ENCODE data around the gene NFIA. TPM values are rescaled to one million over a fixed set of nuclear protein-coding genes. Genes with fewer than 3 reads are reported as not detected.

NFIA gene
- total and polyA plus RNA-seq, 10 of the 15 experiments (the other 5 are each of a cell fraction or from before 2014, with no cell fraction given): 0.10 to 0.16 TPM; not detected in 8

DNA sequence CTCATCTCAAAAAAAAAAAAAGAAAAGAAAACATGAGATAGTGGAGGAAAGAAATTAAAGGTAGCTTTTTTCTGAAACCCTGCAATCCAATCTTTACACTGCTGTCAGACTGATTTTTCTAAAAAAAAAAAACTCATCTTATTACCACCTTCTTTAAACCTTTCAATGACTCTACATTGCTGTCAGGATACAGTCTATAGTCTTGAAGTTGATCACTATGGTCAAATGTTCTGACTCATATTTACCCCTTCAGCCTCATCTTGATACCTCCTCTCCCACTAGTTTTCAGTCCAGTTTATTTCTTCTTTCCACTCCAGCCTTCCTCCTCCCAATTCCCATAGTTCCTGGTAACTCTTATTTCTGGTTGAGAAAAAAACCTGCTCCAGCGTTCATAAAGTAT, 17.7 kb upstream of the NFIA start:
- intact Hi-C loops (cut with micrococcal nuclease; ENCODE audit: unreplicated experiment): no loop called here
- H3K4me3 ChIP-seq: no peak overlapping the region
- ChIA-PET POLR2A (no interaction called here), CTCF (no interaction called here), SMC1A (ENCODE audit: uncharacterized antibody, unreplicated experiment) (interaction anchor here (0.9 kb wide), 1 partner anchor 54 kb away, joined by 3 read pairs; no protein-coding TSS in a partner anchor), RAD21 (ENCODE audit: unreplicated experiment) (no interaction called here)
- no TSS peak for BruUV-seq (replicated peaks)
- no peak overlapping the region for H3K9ac ChIP-seq (ENCODE audit: control insufficient read depth, insufficient read depth, low read length)
- no peaks in the 10 kb centered on the region for H3K79me2 ChIP-seq (ENCODE audit: control insufficient read depth, insufficient read depth, low read length)
- no peak overlapping the region for H3K4me2 ChIP-seq (ENCODE audit: control insufficient read depth, insufficient read depth)
- H3K9me3 ChIP-seq (replicated peaks; ENCODE audit: control insufficient read depth, insufficient read depth, low read length): no peaks in the 10 kb centered on the region
- 0% methylated on average over 1 of the region's 1 CpG for WGBS (ENCODE audit: insufficient coverage, insufficient replicate concordance, low lambda C conversion rate, missing lambda C conversion rate)
- H3K4me1 ChIP-seq (ENCODE audit: control insufficient read depth, insufficient read depth, low read length): no peaks in the 10 kb centered on the region
- no peak overlapping the region for H3K27ac ChIP-seq (ENCODE audit: control insufficient read depth, insufficient read depth)
- DNase-seq (ENCODE audit: low read depth, low spot score) (no peak), FAIRE-seq (no peak), ATAC-seq (no peak)
- no peaks in the 10 kb centered on the region for H3K27me3 ChIP-seq (replicated peaks in 1 of 2; ENCODE audit: control insufficient read depth in 2 of 2, insufficient read depth in 2 of 2, low read length in 1 of 2)
- in situ Hi-C loops (cut with MboI): no loop called here
- H3K36me3 ChIP-seq (ENCODE audit: control insufficient read depth in 2 of 2, insufficient read depth in 2 of 2, low read length in 1 of 2): no peaks in the 10 kb centered on the region
- no peaks in the 10 kb centered on the region for H4K20me1 ChIP-seq (ENCODE audit: control insufficient read depth, insufficient read depth)
- H2AFZ ChIP-seq (ENCODE audit: control insufficient read depth, low read depth, low read length): no peak overlapping the region
- no peak for TF ChIP-seq SREBF2 (IDR thresholded peaks at IDR 0.05; ENCODE audit: low read length)
- no peak for TF ChIP-seq KLF5 (IDR thresholded peaks at IDR 0.05; ENCODE audit: partially characterized antibody)
- TF ChIP-seq, protein P1, sequence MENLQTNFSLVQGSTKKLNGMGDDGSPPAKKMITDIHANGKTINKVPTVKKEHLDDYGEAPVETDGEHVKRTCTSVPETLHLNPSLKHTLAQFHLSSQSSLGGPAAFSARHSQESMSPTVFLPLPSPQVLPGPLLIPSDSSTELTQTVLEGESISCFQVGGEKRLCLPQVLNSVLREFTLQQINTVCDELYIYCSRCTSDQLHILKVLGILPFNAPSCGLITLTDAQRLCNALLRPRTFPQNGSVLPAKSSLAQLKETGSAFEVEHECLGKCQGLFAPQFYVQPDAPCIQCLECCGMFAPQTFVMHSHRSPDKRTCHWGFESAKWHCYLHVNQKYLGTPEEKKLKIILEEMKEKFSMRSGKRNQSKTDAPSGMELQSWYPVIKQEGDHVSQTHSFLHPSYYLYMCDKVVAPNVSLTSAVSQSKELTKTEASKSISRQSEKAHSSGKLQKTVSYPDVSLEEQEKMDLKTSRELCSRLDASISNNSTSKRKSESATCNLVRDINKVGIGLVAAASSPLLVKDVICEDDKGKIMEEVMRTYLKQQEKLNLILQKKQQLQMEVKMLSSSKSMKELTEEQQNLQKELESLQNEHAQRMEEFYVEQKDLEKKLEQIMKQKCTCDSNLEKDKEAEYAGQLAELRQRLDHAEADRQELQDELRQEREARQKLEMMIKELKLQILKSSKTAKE (IDR thresholded peaks at IDR 0.05; ENCODE audit: low read depth, poor library complexity, severe bottlenecking): no peak
- no peak for TF ChIP-seq WRNIP1 (IDR thresholded peaks at IDR 0.05; ENCODE audit: borderline replicate concordance, low read depth, low read length)
- TF ChIP-seq, protein P2, sequence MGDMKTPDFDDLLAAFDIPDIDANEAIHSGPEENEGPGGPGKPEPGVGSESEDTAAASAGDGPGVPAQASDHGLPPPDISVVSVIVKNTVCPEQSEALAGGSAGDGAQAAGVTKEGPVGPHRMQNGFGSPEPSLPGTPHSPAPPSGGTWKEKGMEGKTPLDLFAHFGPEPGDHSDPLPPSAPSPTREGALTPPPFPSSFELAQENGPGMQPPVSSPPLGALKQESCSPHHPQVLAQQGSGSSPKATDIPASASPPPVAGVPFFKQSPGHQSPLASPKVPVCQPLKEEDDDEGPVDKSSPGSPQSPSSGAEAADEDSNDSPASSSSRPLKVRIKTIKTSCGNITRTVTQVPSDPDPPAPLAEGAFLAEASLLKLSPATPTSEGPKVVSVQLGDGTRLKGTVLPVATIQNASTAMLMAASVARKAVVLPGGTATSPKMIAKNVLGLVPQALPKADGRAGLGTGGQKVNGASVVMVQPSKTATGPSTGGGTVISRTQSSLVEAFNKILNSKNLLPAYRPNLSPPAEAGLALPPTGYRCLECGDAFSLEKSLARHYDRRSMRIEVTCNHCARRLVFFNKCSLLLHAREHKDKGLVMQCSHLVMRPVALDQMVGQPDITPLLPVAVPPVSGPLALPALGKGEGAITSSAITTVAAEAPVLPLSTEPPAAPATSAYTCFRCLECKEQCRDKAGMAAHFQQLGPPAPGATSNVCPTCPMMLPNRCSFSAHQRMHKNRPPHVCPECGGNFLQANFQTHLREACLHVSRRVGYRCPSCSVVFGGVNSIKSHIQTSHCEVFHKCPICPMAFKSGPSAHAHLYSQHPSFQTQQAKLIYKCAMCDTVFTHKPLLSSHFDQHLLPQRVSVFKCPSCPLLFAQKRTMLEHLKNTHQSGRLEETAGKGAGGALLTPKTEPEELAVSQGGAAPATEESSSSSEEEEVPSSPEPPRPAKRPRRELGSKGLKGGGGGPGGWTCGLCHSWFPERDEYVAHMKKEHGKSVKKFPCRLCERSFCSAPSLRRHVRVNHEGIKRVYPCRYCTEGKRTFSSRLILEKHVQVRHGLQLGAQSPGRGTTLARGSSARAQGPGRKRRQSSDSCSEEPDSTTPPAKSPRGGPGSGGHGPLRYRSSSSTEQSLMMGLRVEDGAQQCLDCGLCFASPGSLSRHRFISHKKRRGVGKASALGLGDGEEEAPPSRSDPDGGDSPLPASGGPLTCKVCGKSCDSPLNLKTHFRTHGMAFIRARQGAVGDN (IDR thresholded peaks at IDR 0.05): no peak
- no peak for TF ChIP-seq JUND (IDR thresholded peaks at IDR 0.05; ENCODE audit: low read depth, low read length)
- TF ChIP-seq TCF7 (IDR thresholded peaks at IDR 0.05; ENCODE audit: borderline replicate concordance): no peak
- TF ChIP-seq, protein P3, sequence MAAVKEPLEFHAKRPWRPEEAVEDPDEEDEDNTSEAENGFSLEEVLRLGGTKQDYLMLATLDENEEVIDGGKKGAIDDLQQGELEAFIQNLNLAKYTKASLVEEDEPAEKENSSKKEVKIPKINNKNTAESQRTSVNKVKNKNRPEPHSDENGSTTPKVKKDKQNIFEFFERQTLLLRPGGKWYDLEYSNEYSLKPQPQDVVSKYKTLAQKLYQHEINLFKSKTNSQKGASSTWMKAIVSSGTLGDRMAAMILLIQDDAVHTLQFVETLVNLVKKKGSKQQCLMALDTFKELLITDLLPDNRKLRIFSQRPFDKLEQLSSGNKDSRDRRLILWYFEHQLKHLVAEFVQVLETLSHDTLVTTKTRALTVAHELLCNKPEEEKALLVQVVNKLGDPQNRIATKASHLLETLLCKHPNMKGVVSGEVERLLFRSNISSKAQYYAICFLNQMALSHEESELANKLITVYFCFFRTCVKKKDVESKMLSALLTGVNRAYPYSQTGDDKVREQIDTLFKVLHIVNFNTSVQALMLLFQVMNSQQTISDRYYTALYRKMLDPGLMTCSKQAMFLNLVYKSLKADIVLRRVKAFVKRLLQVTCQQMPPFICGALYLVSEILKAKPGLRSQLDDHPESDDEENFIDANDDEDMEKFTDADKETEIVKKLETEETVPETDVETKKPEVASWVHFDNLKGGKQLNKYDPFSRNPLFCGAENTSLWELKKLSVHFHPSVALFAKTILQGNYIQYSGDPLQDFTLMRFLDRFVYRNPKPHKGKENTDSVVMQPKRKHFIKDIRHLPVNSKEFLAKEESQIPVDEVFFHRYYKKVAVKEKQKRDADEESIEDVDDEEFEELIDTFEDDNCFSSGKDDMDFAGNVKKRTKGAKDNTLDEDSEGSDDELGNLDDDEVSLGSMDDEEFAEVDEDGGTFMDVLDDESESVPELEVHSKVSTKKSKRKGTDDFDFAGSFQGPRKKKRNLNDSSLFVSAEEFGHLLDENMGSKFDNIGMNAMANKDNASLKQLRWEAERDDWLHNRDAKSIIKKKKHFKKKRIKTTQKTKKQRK (IDR thresholded peaks at IDR 0.05; ENCODE audit: low read depth, low read length): no peak
- TF ChIP-seq MXI1 (IDR thresholded peaks at IDR 0.05; ENCODE audit: low read depth, low read length): no peak
- TF ChIP-seq YY1 (IDR thresholded peaks at IDR 0.05; ENCODE audit: low read depth, low read length): no peak
- no peak for TF ChIP-seq ZNF24 (IDR thresholded peaks at IDR 0.05)
- no peak for TF ChIP-seq BACH1 (IDR thresholded peaks at IDR 0.05; ENCODE audit: borderline replicate concordance)
- no peak for TF ChIP-seq PML (IDR thresholded peaks at IDR 0.05; ENCODE audit: low read length)
- TF ChIP-seq FOXK2 (IDR thresholded peaks at IDR 0.05): no peak
- TF ChIP-seq, protein P4, sequence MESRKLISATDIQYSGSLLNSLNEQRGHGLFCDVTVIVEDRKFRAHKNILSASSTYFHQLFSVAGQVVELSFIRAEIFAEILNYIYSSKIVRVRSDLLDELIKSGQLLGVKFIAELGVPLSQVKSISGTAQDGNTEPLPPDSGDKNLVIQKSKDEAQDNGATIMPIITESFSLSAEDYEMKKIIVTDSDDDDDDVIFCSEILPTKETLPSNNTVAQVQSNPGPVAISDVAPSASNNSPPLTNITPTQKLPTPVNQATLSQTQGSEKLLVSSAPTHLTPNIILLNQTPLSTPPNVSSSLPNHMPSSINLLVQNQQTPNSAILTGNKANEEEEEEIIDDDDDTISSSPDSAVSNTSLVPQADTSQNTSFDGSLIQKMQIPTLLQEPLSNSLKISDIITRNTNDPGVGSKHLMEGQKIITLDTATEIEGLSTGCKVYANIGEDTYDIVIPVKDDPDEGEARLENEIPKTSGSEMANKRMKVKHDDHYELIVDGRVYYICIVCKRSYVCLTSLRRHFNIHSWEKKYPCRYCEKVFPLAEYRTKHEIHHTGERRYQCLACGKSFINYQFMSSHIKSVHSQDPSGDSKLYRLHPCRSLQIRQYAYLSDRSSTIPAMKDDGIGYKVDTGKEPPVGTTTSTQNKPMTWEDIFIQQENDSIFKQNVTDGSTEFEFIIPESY (IDR thresholded peaks at IDR 0.05): no peak

All from GM12878 (cell line).